Heart left ventricle (tissue), 16 donors: ENCODE data around the gene OLFM1. TPM values are rescaled to one million over a fixed set of nuclear protein-coding genes. Genes with fewer than 3 reads are reported as not detected.
"Not testable (repeated sequence)": the region's sequence is repeated elsewhere in the genome, so short reads cannot be mapped to it uniquely, and the experiment has no call there.

ENCODE experiments used
- ATAC-seq, 4 donors: fragments of 200-7000 bp; cut with Tn5 transposase; one replicate each; pipeline ENCODE4 v1.9.1; 2020 to 2022; ENCODE audit warnings: moderate library complexity in 4 of 4, mild to moderate bottlenecking in 3 of 4, moderate number of reproducible peaks in 1 of 4
- DNase-seq, 5 donors: peaks; one replicate each; pipeline ENCODE4 v3.0.0-alpha.2; 2020
- H3K27ac ChIP-seq, 12 donors: fragments of 200-600 bp; sonication (generic) in 4 of 12; one replicate each; pipeline versions ENCODE4 v1.5.0 to v1.8.0; 2016 to 2022; ENCODE audit warnings: mild to moderate bottlenecking in 2 of 12
- H3K27me3 ChIP-seq, 9 donors: fragments of 200-600 bp; sonication (generic) in 2 of 9; one replicate each; pipeline versions ENCODE4 v1.5.1 to v1.8.0; 2016 to 2022; ENCODE audit warnings: mild to moderate bottlenecking in 3 of 9
- H3K36me3 ChIP-seq, 9 donors: fragments of 200-600 bp; sonication (generic) in 2 of 9; one replicate each; pipeline versions ENCODE4 v1.5.0 to v1.8.0; 2018 to 2022; ENCODE audit warnings: mild to moderate bottlenecking in 2 of 9
- H3K4me1 ChIP-seq, 12 donors: fragments of 200-600 bp; sonication (generic) in 4 of 12; one replicate each; pipeline versions ENCODE4 v1.5.0 to v1.8.0; 2016 to 2022; ENCODE audit warnings: mild to moderate bottlenecking in 3 of 12
- H3K4me3 ChIP-seq, 12 donors: fragments of 200-600 bp; sonication (generic) in 4 of 12; one replicate each; pipeline versions ENCODE4 v1.5.0 to v1.8.0; 2017 to 2022; ENCODE audit warnings: mild to moderate bottlenecking in 9 of 12, moderate library complexity in 4 of 12
- H3K9me3 ChIP-seq, 12 donors: fragments of 200-600 bp; sonication (generic) in 4 of 12; one replicate each; pipeline versions ENCODE4 v1.5.0 to v1.8.0; 2016 to 2022; ENCODE audit warnings: mild to moderate bottlenecking in 1 of 12
- CTCF ChIP-seq, 12 donors: fragments of 200-600 bp; sonication (generic) in 4 of 12; IDR thresholded peaks; one replicate each; pipeline versions ENCODE4 v1.5.0 to v1.8.0; 2018 to 2022; ENCODE audit warnings: antibody characterized with exemption in 12 of 12, mild to moderate bottlenecking in 5 of 12
- POLR2A ChIP-seq, 2 donors: fragments of 450-650 bp; IDR thresholded peaks; one replicate each; pipeline ENCODE4 v1.6.1; 2017; ENCODE audit warnings: antibody characterized with exemption in 2 of 2, mild to moderate bottlenecking in 2 of 2, moderate library complexity in 2 of 2
- WGBS, 4 donors: extraction: QIAGEN DNeasy Blood & Tissue Kit in 2 of 4; methylation state at CpG; one replicate each; pipeline versions ENCODE4 v1.1.5 to v1.1.7; 2013 to 2018; 5-methylcytosine and 5-hydroxymethylcytosine counted together
- intact Hi-C, 10 donors: fragments of 100-400 bp; cut with DNase I; formaldehyde crosslinking; loops; one replicate each; pipeline versions ENCODE4 v1.11.1 to v1.14.2; 2022
- polyA plus RNA-seq, 2 donors: library from polyadenylated mRNA; stranded (reverse); fragments of 200-250 nt; gene quantifications; one replicate each; pipeline ENCODE4 v1.2.3, GENCODE V29; 2013
- total RNA-seq, 9 donors: library from RNA; depleted of rRNA in 2 of 9; stranded (reverse); fragments of >200 nt in 2 of 9; fragmentation: NEBNext Ultra II Directional in 3 of 9; extraction: Animal tissue kit (Norgen Biotek cat#: 25700) in 3 of 9; gene quantifications; one replicate each; pipeline versions ENCODE4 v1.1.0 to v1.2.4, GENCODE V29; 2016 to 2023
- donor health status: ischemic (EF 13 %, LVEDD 7.1; RV severe dilation, severe dysfunction).
- donor health status: healthy with polysubstance abuse.
- donor health status: DM: no; HTN: yes; CAD: no.
- donor health status: DM: no; HTN: no; CAD: no.
- donor health status: ischemic (EF 25% LVEDD 6.9; RV normal size, moderate dysfunction).
- donor health status: ischemic (EF 25% LVEDD 5.7; RV mildly dilated, moderate dysfunction).
- donor health status: healthy.
- donor health status: DM: yes; HTN: yes; CAD: no.
- donor health status: ischemic (EF 35%, LVEDD 5.7; RV mildly dilated, moderate dysfunction).
- donor health status: nonischemic (EF 11% LVEDD 7.7; RV severe dilation, severe dysfunction).
- donor health status: DM: yes; HTN: yes; CAD: no.
- donor health status: PGD.
- donor health status: ischemic (EF 29% LVEDD 5.4; RV normal size, mild dysfunction).
- donor health status: nonischemic (EF 23%, LVEDD 6.1; RV moderate dilation, normal function).

OLFM1 gene
- total and polyA plus RNA-seq, 11 donors: 3.5 to 11.8 (median 8.1) TPM

GRCh38 chr9:135159801-135160200 is 72.3 kb downstream of the OLFM1 start:
- H3K27ac ChIP-seq: no peak overlapping the region
- TF ChIP-seq CTCF (IDR thresholded peaks at IDR 0.05) (no peak), POLR2A (IDR thresholded peaks at IDR 0.05) (no peak)
- WGBS, 4 donors: 69 to 76% (median 75%) methylated on average over 11 of the region's 11 CpGs
- no peaks in the 10 kb centered on the region for H3K36me3 ChIP-seq
- H3K9me3 ChIP-seq: no peaks in the 10 kb centered on the region
- H3K27me3 ChIP-seq: peaks cover 0 to 65% (median 13%) of the 10 kb centered on the region in 9 donors
- intact Hi-C loops: no loop called here
- H3K4me3 ChIP-seq: no peak overlapping the region
- DNase-seq (no peak), ATAC-seq (no peak)
- no peaks in the 10 kb centered on the region for H3K4me1 ChIP-seq

GRCh38 chr9:135160862-135161261 is 73.4 kb downstream of the OLFM1 start:
- ATAC-seq: no peak
- peaks cover 0 to 68% (median 20%) of the 10 kb centered on the region in 9 donors for H3K27me3 ChIP-seq
- WGBS, 4 donors: 65 to 70% (median 66%) methylated on average over 7 of the region's 7 CpGs

GRCh38 chr9:135162599-135162998 is 75.1 kb downstream of the OLFM1 start:
- DNase-seq, ATAC-seq, H3K9me3 ChIP-seq, intact Hi-C loops, H3K4me1 ChIP-seq, H3K4me3 ChIP-seq, H3K27ac ChIP-seq, H3K36me3 ChIP-seq: not testable (repeated sequence)
- peaks cover 0 to 75% (median 25%) of the 10 kb centered on the region in 9 donors for H3K27me3 ChIP-seq
- WGBS, 4 donors: 78 to 92% (median 88%) methylated on average over 10 to 15 of the region's 15 CpGs

More at GRCh38 chr9:135160862-135161261, 73.4 kb downstream of the OLFM1 start:
- TF ChIP-seq CTCF (IDR thresholded peaks at IDR 0.05) (no peak), POLR2A (IDR thresholded peaks at IDR 0.05) (no peak)
- intact Hi-C loops: no loop called here
- Histone ChIP-seq H3K36me3 (no peaks in the 10 kb centered on the region), H3K27ac (no peak overlapping the region), H3K4me1 (no peaks in the 10 kb centered on the region), H3K9me3 (no peaks in the 10 kb centered on the region), H3K4me3 (no peak overlapping the region)
- no peak for DNase-seq

- TF ChIP-seq POLR2A (IDR thresholded peaks at IDR 0.05): no peak
- no peak for TF ChIP-seq CTCF (IDR thresholded peaks at IDR 0.05)
- DNase-seq (no peak), ATAC-seq (no peak)
- intact Hi-C loops: no loop called here
- Histone ChIP-seq H3K27ac (no peak overlapping the region), H3K36me3 (no peaks in the 10 kb centered on the region), H3K9me3 (no peaks in the 10 kb centered on the region), H3K27me3 (peaks cover 5 to 76% (median 30%) of the 10 kb centered on the region in 9 donors), H3K4me1 (no peaks in the 10 kb centered on the region), H3K4me3 (no peak overlapping the region)
- 70 to 74% (median 72%) methylated on average over 11 of the region's 11 CpGs for WGBS, 4 donors
Observed at GRCh38 chr9:135163023-135163780, 75.7 kb downstream of the OLFM1 start.
